Measurements from ENCODE around the gene BEAN1.

GRCh38 chr16:66446737-66447136, 19.6 kb downstream of the BEAN1 start:
- no peak for TF ChIP-seq E2F5 (CRISPR knock-in tag; IDR thresholded peaks at IDR 0.05)
- TF ChIP-seq MLX (CRISPR knock-in tag; IDR thresholded peaks at IDR 0.05), result no peak
- no peak for TF ChIP-seq CTCF (IDR thresholded peaks at IDR 0.05)
- TF ChIP-seq ZNF317 (CRISPR knock-in tag; IDR thresholded peaks at IDR 0.05; ENCODE audit: borderline replicate concordance, low read depth), result no peak
- TF ChIP-seq MAX (CRISPR knock-in tag; IDR thresholded peaks at IDR 0.05), result no peak
- TF ChIP-seq SP1 (CRISPR knock-in tag; conservative IDR thresholded peaks at IDR 0.05), result no peak
- no peak for TF ChIP-seq ATF3 (CRISPR knock-in tag; conservative IDR thresholded peaks at IDR 0.05)
- TF ChIP-seq ZNF121 (CRISPR knock-in tag; IDR thresholded peaks at IDR 0.05), result no peak

Data from WTC11 (cell line).